HG02852 (cell line): ENCODE measurements around the gene ARPP21.

Experiments used
- ATAC-seq: cut with Tn5 transposase; IDR thresholded peaks from one replicate; pipeline ENCODE4 v1.9.1; 2021; ENCODE audit warnings: mild to moderate bottlenecking, moderate library complexity; ENCODE audit not compliant: unreplicated experiment

ARPP21 gene

DNA sequence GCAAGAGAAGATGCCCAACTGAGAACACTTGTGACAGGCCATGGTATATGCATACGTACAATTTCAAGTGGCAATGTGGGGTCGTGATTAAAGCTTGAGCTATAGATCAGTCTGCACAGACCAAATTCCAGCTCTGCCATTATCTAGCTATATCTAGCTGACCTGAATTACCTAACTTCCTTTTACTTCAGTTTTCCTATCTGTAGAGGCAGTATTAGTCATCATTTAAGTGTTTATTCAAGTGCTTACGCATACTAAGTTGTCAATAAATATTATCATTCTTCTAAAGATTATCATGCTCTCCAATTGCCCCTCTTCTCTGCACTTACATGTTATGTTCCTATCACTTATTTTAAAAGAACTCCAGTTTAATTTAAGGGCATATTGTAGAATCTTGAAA lies 87.9 kb downstream of the ARPP21 start:
- no peak for ATAC-seq

DNA sequence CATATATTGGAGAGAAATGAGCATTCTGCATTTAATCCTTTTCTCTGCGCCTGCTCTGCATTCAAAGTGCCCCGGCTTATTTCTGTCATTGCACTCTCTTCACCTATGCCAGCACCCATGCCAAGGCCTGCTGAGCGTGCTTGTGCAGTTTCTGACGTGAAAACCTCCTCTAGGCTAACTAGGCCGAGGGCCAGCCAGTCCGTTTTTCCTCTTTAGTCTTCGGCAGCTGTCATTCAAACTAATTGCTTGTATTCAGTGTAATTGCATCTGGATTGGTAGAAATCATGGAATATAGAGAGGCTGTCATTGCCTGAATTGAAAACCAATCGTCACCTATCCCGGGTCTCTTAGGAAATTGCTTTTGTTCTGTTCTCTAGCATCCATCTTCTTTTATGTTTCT lies 94.0 kb downstream of the ARPP21 start:
- ATAC-seq = no peak

DNA sequence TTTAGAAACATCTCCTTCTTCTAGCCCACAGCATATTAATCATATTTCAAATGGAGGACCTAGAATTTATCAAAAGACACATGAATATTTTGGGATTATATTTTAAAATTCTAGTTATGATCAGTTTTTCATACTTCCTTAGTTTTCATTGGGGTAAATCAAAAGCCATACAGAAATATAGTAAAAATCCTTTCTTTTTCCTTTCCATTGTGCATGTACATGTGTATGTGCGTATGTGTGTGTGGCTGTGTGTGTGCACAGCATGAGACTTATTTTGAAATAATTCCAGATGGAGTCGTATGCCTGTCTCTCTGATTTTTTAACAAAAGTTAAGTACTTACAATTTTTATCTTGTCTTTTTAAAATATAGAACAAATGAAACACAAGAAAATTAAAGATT lies 94.5 kb downstream of the ARPP21 start:
- no peak for ATAC-seq

DNA sequence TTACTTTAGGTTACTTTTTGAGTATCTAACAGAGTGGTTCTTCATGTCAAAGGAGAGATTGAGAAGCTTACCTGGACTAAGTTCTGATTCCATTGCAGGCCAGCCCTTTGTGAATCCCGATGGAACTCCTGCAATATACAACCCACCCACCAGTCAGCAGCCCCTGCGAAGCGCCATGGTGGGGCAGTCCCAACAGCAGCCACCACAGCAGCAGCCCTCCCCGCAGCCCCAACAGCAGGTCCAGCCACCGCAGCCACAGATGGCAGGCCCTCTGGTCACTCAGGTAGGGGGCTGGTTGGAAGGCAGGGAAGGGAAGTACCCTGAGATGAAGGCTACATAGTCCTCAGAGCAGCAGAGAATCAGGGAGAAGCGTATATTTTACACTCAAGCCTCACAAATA lies 97.8 kb downstream of the ARPP21 start:
- no peak for ATAC-seq

DNA sequence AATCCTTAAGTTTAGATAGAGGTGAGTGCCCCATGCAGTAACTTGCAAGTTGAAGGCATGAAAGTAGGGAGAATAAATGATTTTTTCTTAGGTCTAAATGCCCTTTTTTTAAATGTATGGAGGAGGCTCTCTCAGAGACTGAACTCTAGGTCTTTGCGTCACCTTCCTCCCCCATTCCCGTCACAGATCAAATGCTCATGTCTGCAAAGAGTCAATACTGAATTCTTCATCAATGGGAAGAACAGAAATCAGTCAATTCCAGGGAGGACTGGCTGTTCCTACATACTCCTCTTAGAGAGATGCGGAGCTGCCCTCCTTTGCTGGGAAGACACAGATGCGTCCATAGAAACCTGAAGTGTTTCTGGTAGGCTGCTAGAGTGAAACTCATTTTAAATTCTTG lies 98.2 kb downstream of the ARPP21 start:
- ATAC-seq = no peak

DNA sequence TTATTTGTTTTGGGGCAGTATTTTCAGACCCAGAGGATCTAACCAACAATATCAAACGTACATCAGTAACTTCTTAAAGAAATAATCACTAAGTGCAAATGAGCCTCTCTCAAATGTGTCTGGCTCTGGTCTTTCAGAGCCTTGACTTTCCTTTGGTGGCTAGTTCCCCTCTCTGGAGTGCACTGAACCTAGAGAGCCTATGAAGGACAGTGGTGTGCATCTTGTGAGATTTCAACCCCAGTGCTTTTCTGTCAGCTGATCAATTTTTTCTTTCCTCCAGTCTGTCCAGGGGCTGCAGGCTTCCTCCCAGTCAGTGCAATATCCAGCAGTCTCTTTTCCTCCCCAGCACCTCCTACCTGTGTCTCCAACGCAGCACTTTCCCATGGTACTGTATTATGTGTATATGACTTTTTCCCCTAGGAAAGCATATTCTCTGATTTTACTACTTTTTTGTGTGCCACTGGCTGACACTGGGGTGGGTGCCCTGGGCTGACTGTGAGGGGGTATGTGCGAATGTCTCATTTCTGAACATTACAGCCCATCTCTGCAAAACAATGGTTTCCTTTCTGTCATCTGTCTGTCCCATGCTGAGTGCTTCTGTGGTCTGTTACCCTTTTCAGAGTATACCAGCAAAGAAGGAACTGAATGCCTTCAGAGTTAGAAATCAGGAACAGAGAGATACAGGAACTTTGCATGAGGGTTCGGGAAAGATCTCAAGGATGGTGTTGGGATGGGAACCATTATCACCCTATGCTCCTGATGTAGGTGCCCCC lies 98.8 kb downstream of the ARPP21 start:
- no peak for ATAC-seq

DNA sequence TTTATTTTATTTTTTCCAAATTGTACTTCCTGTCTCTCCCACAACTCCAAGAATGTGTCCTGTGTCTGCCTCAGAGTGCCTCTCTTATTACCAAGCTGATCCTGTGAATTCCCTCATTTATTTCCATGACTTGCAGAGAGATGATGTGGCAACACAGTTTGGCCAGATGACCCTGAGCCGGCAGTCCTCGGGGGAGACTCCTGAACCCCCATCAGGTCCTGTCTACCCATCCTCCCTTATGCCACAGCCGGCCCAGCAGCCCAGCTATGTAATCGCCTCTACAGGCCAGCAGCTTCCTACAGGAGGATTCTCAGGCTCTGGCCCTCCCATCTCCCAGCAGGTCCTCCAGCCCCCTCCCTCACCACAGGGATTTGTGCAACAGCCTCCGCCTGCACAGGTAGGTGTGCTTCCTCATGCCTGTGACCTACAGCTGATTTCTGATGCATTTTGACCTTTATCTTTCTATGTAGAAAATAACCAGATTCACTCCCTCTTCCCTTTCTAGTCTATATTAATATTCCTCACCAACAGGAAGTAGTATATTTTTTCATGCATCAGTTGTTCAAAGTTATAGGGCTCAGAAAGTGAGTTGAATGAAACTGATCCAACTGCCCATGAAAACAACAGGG lies 100.0 kb downstream of the ARPP21 start:
- ATAC-seq = no peak

DNA sequence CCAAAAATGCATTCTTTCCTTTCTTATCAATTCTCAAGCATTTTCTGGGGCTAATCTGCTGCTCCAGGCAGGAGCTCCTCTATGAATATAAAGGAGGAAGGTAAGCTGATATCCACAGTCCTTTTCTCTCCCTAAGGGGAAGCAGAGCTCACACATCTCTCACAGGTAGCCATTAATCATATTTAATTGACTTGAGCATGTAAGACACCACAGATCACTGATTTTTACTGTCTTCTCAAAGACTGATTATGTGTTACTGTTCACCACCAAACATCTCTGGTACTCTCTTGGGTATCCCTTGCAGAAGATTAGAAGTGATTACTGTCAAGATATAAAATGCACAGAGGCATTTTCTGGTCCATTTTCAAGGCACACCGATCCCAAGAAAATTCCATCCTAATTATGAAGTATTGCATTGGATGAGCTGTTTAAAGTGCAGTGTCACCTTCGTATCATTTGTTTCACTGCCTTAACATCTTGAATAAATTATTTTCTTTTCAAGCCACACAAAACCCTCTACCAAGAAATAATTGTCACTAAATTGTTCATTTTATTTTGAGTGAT lies 100.7 kb downstream of the ARPP21 start:
- no peak for ATAC-seq

DNA sequence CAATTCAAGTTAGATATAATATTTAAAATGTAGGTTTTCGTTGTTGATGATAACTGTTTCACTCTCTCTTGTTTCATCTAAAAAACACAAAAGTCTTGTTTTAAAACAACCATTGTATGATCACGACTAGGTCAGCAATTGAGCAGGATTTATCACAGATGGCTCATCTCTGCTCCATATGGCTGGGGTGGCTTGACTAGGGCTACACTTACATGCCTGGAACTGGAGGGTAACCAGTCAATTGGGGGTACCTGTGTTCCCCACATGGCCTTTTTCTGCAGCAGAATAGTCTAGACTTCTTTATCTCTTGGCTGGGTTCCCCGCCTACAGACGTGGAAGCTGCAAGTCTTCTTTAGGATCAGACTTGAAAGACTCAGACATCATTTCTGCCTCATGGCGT lies 103.9 kb downstream of the ARPP21 start:
- no peak for ATAC-seq

DNA sequence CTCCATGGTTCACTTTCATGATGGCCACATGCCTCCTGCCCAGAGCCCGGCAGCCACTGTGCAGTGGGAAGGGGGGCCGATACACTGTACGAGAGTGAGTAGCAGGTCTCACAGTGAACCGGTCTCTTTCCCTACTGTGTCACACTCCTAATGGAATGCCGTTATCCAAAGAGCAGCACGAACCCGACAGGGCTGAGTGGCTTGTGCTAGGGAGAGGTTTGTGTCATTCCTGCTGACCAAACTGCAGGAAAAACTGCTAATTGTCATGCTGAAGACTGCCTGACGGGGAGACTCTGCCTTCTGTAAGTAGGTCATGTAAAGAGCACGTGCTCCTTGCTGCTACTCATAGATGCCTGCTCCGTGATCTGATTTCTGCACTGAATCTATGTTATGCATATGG lies 105.1 kb downstream of the ARPP21 start:
- ATAC-seq = no peak

DNA sequence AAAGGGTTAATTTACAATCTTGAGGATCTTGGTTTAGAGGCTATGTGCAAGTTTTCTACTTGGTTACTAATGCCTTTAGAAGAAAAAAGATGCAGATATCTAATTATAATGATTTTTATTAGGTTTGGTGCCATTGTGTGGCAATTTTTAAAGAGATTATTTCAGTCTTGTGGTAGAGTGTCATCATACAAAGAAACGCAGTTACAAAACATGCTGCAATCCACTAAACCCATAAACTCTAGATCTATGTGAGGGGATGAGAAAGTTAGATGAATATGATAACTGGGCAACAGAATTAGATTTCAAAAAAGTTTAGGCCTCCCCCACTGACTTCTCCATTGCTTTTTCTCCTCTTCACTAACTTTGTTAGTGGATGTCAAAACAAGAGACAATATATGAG lies 106.0 kb downstream of the ARPP21 start:
- ATAC-seq = no peak

DNA sequence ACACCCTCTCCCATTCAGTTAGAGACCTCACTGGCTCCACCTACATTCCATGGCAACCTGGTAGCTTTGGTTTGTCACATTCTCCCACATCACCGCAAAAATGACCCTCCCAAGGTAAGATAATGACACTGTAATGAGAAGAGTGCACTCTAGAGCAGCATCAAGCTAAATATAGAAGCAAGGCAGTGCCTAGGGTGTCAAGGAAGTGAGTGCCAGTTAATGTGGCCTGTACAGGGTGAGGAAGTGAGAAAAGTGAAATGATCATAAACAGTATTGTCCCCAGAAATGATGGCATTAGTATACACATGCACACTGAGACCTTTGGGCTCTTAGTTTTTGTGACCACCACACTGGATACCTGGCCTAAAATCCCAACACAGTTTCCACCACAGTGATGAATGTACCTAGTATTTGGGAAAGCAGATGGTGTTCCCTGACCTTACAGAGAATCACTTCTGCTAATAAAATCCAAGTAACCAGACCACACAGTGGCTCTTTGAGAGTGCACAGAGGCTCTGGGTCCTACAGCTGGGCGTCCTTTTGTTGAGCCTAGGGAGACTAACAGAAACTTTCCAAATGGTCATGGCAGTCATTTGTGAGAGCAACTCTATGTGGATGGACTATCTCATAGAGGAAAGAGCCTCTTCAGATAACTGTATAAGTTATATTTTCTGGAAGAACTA lies 106.6 kb downstream of the ARPP21 start:
- no peak for ATAC-seq

DNA sequence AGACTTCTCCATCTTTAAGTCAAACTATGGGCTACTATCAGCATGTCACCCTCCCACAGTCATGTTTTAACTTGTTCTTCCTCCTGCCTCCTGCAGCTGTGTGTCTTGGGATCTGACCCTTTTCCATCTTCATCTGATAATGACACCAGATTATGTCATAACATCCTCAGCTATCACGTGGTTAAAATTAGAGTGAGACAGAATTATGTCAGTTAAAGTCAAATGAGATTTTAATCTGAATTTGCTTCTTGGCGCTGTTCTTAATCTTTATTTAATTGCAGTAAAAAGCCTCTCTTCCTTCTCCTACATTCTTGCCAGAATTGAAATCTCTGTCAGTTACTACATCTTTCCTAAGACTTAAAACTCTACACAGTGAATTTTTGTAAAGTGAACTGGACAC lies 107.2 kb downstream of the ARPP21 start:
- ATAC-seq = no peak

DNA sequence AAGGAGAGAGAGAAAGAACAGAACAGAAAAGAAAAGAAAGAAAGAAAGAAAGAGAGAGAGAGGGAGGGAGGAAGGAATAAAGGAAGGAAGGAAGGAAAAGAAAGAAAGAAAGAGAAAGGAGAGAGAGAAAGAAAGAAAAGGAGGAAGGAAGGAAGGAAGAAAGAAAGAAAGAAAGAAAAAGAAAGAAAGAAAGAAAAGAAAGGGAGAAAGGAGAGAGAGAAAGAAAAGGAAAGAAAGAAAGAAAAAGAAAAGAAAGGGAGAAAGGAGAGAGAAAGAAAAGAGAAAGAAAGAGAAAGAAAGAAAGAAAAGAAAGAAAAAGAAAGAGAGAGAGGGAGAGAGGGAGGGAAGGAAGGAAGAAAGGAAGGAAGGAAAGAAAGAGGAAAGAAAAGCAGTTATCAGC lies 108.8 kb downstream of the ARPP21 start:
- ATAC-seq = no peak

DNA sequence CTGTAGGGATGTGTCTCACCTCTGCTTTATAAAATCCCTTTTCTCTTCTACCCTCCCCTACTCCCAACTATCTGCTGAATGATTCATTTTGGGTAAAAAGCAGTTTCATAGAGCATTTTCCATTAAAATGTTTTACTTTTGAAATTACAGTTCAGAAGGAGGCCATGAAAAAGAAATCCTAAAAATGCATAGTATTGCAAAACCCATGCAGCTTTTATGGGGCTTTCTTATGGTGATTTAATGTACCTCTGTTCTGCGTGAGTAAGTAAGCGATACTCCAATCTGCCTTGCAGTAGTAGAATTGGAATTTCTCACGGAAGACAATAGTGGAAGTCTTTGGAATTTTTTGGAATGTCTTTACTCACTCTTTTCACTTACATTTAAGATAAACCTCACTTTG lies 111.9 kb downstream of the ARPP21 start:
- no peak for ATAC-seq

DNA sequence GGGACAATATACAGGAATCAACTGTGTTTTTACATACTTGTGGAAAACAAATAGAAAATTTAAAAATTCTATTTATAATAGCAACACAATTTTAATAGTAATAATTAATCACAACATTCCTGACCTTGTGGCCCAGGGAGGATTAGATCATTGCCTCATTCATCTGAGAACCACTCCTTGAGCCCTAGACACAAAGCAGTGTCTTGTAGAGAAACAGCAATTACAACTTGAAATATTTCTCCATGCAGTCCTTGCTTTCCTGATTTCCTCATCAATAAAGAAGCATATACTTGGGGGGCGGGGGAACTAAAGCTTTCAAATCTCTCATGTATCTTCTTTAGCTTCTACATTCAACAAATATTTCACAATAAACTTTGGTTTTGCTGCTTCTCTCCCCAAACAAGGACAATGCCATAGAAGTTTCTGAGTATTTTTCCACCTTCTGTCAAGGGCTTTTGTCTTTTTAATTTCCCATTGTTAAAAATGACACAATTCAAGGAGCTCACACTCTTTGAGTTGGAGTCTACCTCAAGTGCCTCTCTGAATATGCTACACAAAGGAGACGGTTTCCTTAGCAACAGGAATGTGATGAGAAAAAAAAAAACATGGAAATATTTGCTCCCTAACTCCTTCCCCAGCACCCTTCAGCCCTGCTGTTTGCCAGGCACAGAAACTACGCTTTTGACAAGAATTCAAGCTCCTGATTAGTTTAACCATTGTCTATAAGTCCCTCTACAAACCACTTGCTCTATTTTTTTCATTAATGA lies 118.8 kb downstream of the ARPP21 start:
- no peak for ATAC-seq

DNA sequence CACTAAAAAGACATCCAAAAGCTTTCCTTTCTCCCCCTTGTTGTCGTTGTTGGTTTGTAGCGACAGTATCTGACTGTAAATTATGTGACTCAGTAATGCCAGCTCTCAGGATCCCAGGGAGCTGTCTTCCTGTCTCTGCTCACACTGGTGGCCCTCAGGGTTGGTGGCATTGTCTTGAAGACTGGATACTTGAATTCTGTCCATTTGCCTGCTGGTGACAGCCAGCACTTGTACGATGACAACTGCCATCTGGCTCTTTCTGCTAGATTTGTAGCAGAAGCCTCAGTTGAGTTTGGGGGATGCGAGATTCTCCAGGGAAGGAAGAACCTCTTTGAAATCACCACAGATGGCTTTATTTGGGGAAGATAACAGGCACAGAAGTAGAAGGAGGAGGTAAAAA lies 120.8 kb downstream of the ARPP21 start:
- no peak for ATAC-seq

DNA sequence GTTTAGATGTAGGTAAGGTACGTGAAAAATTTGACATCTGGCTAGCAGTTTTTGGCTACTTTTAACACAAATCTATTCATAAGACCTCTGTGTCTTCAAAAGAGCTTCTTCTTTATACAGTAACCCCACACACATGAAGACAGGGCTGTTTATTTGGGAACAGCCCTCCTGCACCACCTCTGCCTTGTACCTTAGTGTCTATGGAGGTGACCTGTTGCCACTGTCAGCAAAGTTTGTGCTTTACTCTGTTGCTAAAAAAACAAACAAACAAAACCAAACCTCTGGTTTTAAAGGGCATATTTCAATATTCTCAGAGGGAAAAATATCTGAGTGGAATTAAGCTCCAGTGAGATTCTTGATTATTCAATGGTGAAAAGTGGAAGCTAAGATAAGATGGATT lies 122.0 kb downstream of the ARPP21 start:
- ATAC-seq = no peak

DNA sequence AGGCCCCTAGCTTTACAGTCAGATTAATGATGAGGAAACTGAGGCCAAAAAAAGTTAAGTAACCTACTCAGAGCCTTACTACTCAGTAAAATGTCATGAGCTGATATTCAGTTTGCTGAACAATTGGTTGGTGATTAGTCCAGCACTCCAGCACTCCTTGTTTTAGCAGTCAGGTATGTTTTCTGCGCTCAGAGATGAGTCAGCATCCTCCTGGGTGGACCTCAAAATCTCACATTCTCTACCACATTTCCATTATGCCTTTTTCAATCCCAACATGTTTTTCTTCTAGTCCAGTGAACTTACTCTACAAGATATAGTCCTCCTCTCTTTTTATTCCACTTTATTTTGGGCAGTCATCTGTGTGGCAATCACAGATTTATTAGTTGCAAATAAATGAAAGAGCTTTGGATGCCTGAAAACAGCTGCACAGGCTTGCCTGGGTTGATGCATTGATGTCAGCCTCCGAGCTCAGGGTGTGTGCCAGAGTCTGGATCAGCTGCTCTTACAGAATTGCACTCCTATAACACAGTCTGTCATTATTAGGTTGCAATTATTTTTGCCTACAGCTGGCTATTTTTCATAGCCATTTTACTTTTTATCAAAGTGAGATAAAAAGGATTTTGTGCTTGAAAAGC lies 133.2 kb downstream of the ARPP21 start:
- no peak for ATAC-seq

DNA sequence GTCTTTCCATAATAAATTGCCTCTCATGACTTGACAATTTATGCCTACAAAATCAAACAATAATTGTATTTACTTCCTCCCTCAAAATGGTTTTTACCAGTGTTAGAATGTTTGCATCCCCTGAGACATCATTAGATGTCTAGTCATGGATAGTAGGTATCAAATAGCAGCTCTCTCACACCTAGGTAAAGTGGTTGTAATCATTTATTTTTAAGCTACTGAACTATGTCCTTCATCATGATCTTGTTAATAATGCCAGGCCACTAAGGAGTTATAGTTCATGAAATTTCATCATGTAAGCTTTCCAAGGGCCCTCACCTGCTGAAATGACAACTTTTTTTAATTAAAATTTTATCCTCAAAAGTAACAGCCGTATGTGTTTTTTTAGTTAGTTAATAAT lies 134.1 kb downstream of the ARPP21 start:
- no peak for ATAC-seq

DNA sequence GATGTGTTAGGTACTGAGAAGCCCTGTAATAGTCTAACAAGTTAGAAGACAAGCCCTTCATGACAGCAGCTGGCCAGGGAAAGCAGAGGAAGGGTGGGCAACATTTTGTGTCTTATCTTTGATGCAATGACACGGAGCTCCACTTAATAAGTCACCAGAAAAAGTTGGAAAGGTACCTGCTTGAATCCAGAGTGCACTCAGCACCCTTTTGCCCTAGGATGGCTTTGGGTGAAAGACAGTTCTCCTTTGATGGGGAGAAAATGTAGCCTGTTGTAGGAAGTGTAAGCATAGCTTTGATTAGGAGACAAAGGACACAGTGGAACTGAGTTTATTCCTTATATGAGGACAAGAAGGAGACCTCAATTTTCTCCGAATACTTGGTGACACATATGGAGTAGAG lies 137.0 kb downstream of the ARPP21 start:
- no peak for ATAC-seq
